Fibroblast of skin of back (primary cell): ENCODE results near the gene SMYD3.
A peak's percentile ranks its signal among the peaks of the same experiment; 100 is the strongest.

ENCODE experiments used
- DNase-seq: peaks from one replicate; pipeline ENCODE4 v3.0.0-alpha.2; 2013

The SMYD3 gene

DNA sequence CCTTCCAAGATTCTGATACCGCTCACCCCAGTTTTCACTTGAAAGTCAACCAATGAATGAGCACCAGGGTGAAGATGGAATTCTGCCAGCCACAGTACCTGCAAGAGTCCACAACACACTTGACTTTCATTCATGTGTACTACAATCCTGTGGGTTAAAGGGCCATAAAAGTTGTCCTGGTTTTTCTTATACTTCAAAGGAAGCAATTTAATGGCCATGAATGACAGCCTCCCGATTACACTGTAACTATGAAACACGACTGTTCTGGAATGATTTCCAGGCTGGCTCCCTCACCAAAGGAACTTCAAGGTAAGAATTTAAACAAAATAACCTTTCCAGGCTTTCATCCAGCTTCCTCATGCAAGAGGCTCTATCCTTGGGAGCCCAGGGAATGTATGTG lies 502.8 kb downstream of the SMYD3 start:
- DNase-seq: no peak

DNA sequence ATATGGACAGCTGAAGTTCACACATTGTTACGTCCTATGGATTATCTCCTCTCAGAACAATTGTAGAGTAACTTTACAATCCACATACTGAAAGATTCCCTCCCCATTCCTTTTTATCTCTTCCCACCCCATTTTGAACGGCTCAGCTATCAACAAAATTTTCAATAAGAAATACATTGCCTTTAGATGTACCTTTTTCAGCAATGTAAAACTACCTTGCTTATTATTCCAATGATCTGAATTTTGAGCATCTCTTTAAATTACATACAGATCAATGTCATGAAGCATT lies 503.7 kb downstream of the SMYD3 start:
- no peak for DNase-seq

DNA sequence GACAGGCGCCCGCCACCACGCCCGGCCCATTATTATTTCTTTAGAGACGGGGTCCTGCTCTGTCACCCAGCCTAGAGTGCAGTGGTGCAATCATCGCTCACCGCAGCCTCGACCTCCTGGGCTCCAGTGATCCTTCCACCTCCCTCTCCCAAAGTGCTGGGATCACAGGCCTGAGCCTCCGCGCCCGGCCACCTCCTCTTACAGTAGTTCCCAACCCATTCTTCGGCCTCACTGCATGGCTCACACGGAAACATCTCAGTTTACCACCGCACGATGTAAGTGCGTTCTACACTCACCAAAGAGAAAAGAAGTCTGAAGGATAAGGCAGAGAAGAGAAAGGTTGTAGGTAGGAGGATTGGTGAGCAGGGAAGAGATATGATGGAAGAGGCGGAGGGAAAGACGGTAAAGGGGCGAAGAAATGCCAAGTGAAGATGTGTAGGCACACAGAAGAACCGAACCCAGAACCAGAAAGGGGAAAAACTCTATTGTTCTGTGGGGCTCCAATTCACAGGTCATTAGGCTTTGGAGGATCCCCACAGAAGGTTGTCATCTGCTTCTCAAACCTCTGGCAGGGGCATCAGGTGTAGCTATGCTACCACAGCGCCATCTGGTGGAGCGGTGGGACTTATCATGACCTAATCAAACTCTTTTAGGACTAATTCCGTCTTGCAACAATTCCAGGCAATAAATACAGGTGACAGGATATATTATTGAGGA lies 504.2 kb downstream of the SMYD3 start:
- DNase-seq: peak; percentile 82

DNA sequence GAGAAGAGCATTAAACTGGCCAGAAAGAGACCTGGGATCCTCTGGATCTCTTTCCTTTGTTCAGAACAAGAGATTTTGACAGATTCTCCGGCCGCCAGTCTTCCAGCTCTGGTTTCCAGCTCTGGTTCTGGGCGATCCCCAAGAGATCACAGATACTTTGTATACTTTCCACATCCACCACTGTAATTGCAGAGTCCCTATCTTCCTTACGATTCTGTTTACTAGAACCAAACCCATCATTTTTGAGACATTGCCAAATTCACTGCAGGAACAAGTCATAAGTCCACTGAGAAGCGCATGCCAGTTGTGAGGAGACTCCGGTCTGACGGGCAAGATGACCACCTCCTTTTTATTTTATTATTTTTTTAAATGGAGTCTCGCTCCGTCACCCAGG lies 505.2 kb downstream of the SMYD3 start:
- peak; percentile 51 for DNase-seq

DNA sequence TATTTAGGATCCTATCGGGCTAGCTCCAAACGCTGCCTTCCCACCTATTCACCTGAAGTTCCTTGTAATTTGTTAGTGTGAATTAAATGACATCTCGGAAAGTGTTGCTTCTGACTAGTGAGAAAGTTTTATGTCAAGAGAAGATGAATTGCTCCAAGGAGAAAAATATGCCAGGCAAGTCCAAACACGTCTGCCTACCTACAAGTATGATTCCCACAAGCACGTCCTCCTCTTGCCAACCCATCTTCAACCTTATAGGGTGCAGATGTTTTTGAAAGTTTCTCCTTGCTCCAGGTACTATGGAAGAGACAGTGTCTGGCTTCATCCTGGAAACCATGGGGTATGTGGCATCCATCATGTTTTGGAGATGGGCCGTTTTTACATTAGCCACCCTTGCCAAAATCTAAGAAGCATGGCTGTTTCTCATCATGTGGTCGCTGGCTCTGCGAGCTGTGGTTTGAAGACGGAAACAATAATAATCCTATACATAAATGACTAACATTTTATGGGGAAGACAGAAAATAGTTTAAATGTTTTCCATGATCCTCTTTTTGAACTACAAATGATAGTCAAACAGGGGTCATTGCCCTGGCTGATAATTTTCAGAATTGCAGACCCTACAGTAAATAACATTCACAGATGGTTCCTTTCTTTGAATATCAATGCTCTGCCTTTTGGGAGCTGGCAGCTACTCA lies 505.8 kb downstream of the SMYD3 start:
- DNase-seq: peak; percentile 81

DNA sequence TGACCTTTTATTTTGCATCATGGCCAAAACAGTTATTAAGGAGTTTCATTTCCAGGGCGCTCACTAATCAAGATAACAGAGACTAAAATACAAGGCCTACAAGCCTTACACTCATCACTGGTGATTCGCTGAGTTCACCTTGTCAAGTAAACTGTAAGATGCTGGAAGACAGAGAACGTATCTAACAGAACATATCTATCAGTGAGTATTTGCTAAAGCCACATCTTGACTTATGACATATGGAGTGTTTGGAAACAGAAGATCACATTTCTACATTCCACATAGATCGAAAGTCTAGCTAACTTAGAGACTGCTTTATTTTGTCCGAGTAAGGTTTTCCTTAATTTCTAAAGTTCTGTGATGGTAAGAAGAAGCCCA lies 506.5 kb downstream of the SMYD3 start:
- no peak for DNase-seq

DNA sequence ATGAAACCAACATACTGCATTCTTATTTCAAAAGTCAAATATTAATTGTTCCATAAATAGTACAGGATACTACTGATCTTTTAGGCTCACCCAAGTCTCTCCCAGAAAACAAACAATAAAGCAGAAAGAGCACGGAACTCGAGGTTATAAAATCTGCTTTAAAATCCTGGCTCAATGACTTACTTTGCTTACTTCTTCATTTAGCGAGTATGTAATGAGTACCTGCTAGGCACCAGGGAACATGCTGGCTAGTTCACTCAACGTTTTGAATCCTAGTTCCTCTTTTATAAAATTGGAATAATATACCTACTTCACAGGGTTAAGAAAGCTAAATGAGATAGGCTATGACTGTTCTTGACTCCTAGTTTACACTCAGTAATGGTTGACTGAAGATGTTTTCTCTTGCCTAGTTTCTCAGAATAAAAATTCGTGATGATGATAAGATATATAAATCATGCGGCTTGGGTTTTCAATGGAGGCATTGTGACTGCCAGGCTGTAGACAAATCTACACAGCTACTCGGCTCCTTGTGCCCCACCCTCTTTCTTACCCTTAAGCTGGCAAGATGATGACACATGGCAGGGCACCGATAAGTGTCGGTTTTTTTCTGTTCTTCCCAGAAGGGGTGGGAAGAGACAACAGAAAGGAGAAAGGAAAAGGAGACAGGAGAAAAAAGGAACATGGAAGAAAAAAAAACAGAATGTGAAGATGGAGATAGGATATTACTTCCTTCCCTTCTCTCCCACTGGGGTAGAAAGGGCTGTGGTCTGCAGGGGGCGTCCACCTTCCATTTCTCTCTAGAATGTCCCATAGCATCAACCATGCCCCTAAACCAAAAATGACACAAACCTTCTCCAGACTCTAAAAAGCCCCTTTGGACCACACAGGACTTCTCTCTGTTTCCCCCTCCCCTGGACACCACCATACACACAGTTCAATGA lies 507.1 kb downstream of the SMYD3 start:
- DNase-seq: no peak

DNA sequence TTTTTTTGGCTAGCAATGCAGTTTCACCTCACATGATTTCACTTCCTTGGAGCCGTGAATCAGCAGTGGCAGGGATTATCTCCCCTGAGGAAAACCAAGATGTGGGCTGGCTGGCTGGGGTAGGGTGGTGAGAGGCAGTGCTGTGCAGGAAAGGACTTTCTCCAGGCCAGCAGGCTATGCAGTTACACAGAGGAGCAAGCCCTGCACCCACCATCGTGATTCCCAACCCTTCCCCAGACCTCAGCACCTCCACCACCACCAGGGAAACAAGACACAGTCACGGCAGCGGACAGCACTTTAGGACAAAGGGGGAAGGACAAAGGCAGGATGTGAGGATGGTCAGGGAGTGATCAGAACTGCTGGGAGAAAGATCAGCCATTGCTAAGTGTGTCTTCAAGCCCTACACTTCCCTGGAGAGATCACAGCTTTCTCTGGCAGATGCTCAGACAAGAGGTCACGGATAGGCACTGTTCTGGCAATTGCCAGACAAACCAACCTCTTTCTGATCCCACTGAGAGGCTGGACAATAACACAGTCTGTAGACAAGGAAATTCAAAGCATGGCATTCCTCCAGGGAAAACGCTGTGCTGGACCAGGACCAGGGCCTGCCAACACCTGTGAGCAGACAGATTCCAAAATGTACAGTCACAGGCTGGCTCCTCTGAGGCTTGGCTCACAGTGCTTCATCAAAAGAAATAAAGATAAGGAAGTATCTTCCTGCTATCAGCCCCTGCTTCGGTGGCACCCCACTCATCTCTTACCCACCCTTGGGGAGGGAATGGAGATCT lies 509.4 kb downstream of the SMYD3 start:
- peak; percentile 22 for DNase-seq

DNA sequence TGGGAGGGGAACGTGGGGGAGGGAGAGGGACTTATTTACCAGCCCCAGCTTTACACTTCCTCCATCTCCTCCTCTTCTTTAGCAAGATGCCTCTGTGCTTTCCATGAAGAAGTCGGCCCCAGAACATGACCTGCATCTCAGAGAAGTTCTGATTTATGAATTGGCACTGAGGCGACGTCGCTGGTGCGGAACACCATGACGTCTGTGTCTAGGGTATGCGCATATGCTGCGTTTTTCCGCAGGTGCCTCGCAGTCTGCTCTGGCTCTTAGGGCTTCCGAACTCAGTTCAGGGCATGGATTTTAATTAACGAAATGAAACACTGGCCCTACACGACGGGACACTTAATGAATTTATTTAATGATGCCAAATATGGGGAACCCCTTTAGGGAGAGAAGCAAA lies 510.3 kb downstream of the SMYD3 start:
- DNase-seq: no peak

DNA sequence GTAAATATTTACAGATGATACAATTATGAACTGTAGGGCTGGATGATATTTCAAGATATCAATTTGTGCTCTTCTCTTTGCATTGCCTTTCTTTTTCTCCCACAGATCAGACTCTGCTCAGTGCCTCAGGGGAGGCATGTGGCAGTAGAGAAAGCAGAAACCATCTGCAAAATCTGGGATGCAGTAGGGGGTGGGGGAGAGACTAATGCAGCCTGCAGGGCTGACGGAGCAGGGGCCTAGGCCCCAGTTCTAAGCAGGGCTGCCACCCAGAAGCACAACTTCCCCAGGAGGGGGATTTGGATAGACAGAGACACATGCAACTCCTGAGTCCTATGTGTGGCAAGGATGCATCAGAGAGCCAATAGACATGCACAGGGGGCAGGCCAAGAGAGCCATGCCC lies 511.6 kb downstream of the SMYD3 start:
- DNase-seq: no peak

DNA sequence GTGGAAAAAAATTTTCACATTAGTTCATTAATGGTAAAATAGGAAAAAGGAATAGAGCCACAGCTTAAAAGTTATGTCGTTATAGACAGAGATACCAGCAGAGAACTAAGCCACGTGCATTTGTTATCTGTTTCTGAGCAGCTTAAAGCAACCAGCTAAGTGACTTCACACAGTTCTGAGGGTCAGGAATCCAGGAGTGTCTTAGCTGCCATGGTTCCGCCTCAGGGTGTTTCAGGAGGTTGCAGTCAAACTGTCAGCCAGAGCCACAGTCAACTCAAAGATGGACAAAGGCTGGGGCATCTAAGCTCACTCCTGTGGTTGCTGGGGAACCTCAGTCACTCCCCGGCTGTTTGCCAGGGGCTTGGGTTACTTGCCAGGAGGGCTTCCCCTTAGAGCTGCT lies 515.8 kb downstream of the SMYD3 start:
- no peak for DNase-seq

DNA sequence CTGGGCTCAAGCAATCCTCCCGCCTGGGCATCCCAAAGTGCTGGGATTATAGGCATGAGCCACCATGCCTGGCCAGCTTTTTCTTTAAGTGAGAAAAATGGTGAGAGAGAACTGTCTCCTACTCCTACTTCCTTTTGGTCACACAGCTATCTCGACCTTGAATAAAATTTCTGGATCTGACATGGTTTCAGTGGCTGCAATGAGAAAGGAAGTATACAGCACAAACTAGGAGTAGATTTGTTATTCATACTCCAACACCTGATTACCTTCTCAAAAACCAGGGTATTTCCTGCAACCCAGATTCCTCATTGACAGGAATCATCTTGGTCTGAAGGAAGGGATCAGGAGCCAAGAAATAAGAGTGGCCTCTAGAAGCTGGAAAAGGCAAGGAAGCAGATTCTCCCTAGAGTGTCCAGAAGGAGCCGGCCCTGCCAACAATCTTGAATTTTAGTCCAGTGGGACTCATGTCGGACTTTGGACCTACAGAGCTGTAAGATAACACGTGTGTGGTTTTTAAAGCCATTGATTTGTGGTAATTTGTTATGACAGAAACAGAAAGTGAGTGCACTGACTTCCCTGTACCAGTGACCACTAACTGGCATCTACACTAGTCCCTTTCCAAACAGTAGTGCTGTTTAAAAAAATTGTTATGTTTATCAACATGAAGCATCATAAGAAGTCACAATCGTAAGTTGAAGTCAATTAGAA lies 516.6 kb downstream of the SMYD3 start:
- no peak for DNase-seq

DNA sequence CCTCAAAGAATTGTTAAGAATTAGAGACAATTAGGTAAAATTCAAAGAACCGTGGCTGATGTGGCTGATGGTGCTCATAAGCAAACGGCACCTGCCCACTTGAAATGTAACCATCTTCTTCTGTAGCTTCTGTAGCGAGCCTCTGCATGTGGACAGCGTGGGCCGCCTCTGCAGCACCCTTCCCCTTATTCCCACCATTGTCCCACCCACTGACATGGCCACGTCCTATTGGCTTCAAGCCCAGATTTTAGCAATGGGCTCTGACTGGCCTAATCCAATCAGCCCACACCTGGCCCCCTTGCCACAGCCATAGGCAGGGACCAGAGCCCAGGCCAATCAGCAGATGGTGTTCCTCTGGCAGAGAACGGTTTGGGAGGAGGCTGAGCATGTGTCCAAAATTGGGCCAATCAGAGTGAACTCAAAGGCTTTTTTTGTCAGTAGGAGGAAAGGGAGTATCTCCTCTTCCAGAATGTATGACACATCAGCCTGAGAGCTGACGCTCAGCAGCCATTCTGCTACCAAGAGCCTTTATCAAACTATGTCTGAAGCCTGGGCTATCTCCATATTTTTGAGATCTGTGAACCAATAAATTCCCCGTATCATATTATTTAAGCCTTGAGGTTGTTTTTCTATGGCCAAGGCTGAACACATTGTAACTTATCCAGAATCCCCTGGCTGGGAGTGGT lies 518.5 kb downstream of the SMYD3 start:
- no peak for DNase-seq

DNA sequence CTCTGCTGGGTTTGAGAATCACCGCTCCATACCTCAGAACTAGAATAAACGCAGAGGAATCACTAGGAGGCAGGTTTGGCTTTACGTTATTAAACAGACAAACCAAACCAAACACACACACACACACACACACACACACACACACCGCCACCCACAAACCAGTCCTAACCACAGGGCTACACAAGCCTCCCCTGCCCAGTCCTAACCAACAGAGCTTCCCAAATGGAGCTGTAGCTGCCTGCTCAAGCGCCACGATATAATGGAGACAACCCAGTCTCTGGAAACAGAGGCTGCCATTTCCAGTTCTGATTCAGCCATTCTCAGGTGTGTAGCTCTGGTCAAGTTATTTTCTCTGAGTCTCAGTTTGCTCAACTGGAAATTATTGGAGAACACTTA lies 519.1 kb downstream of the SMYD3 start:
- DNase-seq: no peak

DNA sequence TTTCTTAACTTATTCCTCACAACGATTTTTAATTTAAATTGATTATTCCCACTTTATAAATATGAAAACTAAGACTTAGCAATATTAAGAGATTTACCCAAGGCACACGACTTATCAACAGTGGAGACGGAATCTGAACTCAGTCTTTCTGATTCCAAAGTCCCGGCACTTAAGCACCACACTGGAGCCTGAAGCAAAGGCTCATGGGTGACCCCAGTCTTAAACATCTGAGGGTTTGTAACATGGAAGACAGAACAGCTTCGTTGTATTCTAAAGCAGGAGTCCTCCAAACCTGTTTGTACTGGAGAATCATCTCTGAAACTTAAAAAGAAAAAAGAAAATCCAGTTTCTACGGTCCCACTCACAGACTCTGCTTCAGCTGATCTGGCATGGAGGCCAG lies 519.5 kb downstream of the SMYD3 start:
- DNase-seq: no peak

DNA sequence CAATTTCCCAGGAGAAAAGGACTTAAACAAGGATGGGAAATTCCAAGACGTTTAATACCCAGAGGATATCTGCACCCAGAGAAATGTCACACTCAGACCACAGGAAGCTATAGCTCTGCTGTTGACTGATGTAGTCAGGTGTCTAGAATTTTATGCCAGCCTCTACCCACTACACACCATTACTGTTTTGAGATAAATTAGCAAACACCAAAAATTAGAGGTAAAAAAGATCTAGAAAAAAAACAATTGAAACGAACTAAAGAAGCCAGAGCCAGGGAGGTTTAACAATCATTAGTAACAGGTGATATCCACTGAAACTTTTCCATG lies 519.9 kb downstream of the SMYD3 start:
- DNase-seq: no peak

DNA sequence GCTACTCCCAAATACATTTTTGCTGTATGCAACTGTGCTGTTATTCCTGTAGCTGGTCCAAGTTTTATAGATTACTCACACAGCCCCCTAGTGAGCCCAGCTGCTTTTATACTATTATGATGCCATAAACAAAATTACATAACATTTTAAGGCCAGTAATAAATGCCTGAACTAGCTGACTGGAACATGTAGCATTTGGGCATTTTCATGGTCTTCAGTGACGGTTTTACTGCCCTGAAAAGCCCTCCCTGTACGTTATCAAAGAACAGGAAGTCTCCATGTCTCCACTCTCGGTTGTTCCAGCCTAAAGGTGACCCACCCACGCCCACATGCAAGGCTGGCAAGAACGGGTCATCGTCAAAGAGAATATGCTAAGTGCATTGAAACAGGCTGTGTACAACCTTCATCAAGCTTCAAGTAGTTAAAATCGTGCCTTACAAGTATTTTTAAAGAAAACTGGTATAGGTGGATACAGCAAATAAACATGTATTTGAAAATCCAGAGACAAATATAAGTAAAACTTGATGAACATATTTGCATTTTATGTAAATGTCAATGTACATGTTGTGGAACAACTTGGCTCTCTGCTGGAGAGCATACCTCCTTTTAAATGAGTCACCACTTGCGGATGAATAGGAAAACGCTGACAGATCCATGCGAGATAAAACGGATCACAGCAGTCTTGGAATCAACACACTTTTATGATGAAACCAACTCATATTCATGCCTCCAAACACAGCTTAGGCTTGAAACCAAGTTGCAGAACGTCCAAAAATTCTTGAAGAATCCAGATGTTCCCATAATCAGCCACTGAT lies 520.5 kb downstream of the SMYD3 start:
- DNase-seq: peak; percentile 85

DNA sequence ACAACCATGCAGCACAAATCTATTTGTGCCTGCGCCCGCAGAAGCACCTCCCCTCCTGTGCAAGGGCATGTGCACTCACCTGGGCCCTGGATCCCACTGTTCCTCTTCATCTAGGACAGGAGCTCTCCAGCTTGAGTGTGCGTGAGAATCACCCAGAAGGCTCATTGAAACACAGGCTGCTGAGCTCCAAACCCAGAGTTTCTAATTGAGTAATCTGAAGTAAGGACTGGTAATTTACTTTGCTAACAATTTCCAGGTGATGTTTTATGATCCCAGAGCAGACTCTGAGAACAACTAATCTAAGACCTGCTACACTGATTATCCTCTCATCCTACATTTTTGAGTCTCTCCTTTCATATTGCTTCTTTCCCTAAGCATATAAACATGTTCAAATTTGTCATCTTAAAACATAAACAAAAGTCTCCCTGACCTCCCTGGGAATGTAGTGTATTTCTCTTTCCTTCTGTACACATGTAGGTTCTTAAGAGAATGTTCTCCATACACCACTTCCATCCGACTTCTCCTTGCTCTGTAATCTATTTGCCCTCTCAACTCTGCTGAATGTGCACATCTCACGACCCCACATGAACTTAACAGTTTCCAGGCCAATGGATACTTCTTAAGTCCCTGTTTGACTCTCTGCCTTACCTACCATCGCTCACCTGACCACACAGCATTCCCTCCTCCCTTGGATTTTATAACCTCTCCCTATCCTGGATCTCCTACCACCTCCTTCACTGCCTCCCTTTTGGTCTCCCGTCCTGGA lies 522.5 kb downstream of the SMYD3 start:
- no peak for DNase-seq

DNA sequence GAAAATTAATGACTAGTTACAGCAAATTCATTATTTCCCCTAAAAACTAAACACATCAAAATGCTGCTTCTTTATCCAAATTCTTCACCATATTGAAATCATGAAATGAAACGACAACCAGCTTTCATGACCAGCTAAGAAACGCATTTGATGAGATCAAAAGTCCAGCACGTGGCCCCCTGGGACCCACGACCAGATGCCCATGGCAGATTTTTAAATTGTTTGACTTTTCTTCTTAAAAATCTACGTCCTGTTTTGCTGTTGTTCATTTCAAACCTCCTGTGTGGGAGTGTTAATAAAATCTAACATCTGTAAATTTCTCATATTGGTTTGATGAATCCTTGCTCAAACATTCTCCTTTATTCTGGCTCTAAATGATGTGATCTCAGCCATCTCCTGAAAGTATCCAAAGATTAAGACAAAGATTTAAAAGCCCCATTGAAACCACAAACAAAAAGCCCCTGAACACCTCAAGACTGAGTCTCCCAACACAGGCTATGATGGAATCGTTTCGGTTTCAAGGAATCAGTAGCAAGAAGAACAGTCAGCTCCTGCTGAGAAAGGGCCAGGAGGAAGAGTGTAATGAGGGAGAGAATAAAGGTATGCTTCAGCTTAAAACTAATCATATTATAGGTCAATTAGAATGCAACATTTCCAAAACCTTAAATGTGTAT lies 523.6 kb downstream of the SMYD3 start:
- no peak for DNase-seq
